NCI-H2196 treated with DMSO at 0.1 percent for 48 hours (cell line): ENCODE results near the gene TNIP1.

Experiments
- DNase-seq: peaks from one replicate; lab custom pipeline; 2025; ENCODE audit not compliant: unreplicated experiment; lab: John Stamatoyannopoulos, UW

Gene TNIP1

DNA sequence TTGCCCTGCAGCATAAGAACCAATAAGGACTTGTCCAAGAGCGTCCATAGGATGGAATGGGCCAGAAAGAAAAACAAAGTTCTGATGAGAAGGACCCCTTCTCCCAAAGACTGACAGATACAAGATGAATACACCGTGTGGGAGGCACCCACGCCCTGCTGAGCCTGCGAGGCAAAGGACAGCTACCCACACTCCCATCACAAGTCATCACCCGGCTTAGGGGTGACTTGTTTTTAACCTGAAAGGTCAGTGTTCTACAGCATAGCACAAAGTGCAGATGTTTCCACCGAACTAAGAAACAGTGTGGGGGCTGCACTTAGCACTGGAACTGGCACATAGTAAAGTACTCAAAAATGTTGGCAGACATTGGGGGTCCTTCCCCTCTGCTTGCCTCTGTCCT is 13.9 kb downstream of the TNIP1 start:
- no peak for DNase-seq

DNA sequence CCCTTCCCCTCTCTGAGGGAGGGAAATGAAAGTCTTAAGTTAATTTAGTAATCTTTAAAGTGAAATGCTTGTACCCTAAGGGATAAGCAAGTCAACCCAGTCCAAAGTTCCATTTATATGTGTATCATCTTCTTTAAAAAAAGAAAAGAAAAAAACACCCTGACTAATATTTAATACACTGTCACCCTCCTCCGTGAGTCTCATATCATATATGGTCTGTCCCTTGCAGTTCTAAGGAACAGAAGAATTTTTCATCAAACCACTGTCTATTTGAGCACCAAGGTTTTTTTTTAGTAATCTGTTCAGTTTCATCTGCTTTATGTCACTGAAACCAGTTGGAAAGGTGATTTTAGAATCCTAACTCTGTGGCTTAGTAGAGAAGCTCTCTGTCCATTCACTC is 15.2 kb downstream of the TNIP1 start:
- no peak for DNase-seq

DNA sequence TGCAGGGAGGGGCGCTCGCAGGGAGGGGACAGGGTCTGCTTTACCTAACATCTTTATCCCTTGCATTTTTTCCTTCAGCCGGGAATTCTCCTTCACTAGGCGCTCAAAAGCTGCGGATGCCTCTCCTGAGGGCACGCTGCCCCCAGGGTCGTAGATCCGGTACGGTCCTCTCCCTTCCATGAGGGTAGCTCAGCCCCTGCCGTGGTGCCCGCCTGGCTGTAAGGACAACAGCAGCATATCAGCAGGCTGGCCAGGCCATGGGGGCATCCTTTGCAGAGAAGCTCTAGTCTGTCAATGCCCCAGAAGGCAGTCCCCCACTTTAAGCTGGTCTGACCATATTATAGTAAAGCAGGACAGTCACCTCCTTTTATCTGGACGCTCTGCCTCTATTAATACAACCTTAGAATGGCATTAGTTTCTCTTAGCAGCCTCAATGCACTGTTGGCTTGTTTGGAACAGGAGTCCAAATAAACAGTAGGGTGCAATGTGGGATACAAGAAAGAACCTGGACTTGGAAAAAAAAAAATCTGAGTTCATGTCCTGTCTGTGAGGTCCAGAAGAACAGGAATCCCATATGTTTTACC is 15.8 kb downstream of the TNIP1 start:
- DNase-seq = no peak

DNA sequence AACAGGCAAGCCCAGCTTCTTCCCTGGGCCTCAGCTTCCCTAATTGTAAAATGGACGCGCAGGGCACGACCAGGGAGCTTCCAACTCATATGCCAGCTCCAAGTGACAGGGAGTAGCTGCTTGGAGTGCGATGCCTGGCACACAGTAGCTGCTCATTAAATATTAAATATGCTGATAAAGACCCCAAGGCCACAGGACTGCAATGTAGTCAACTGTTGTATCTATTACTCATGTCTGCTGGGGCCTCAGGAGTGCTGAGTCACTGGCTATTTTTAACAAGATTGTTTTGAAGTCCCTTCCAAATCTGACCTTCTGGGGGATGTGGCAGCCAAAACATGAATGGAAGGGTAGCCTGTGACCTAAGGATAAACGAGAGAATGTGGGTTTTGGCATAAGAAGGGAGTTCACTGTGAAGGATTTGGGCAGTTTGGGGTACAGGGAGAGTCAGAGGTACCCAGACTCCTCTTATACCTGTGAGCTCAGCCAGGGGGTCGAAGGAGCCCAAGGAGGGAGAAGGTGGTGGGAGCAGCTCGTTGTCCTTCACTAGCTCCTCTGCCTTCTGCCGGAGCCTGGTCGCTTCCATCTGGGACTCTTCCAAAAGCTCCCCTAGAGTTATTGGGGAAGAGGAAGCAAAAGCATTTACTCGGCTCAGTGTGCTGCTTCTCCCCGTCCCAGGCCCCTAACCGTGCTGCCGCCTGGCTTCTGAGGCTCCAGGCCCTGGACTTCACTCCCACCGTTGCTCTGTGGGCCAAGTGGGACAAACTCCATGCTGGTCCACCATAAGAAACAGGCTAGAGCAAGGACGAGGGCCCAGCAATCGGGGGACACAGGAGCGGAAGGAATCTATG is 17.5 kb downstream of the TNIP1 start:
- DNase-seq = no peak

DNA sequence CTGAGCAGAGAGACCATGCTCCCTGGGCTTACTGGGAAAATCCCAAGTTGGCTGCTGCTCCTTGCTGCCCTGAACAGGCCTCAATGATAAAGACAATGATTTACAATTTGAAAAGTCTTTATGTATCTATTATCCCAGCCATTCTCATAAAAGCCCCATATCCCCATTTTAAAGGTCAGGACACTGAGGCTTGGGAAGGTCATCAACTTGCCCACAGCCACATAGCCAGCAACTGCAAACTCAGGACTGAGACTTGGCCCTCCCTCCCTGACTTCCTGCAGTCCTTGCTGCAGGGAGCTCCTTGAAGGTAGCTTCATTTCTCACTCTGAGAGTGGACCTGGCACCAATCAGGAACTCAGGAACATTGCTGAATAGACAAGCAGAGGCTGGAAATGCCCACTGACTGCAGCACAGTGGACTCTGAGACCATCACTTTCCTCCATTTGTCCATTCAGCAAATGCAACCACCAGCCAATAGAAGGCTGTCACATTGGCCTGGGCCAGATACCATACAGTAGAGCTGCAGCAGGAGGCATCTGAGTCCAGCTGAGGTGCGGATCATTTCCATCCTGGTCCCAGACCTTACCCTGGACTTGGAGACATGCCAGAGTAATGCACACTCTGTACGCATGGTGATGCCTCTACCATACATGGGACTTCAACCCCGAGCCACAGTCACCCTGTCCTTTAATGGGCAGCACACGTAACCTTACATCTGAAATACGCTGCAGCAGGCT is 18.3 kb downstream of the TNIP1 start:
- no peak for DNase-seq

DNA sequence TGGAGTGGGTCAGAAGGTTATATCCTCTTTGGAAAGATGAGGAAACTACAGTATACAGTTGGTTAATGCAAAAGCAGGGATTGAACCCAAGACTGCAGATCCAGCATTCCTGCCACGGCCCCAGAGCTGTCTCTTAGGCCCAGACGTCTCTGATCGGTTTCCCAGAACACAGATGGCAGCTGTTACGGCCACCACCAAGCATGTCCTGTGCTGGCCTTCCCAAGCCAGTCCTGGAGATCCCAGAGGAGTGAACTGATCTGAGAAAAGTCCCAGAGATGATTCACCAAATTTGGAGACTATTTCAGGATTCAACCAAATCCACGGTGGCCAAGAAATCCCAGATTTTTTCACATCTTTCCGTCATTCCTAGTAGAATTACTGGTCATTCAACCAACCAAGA is 20.1 kb downstream of the TNIP1 start:
- DNase-seq = no peak

DNA sequence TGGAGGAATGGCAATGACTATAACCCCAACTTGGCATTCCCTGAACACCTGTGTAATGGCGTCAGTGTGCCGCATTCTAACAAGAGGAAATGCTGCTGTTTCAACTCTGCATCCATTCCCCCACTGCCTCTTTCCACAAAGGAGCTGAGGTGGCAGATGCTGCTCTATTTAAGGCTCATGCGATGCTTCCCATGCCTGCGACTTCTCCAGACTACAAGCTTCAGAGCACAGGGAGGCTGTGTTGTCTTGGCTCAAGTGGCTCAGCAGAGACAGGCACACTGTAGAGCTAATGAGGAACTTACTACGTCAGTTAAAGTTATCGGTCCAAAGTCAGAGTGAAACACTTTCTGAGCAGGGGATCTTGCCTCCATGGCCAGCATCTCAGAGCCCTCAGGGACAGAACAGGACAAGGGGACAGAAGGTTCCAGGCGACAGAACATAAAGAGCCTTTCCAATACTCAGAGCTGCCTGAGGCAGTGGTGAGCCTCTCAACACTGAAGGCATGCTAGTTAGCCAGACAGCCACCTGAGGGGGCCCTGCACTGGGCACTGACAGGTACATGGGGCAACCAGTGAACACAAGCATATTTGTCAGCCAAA is 21.8 kb downstream of the TNIP1 start:
- no peak for DNase-seq

DNA sequence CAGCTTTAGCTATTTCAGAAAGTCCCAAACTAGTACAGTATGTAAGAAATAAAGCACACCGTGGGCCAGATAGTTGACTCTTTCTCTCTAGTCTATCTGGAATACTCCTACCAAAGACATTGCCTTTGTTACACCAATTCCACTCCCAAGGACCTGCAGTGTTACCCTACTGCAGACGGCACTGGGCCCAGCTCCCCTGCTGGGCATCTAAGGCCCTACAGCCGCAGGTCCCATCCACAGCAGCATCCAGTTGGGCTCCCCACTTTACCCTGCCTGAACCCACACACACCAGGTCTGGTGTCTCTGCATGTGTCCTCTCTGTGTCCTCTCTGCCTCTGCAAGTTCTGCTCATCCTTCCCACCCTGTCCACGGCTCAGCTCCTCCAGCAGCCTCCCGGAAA is 22.5 kb downstream of the TNIP1 start:
- no peak for DNase-seq

DNA sequence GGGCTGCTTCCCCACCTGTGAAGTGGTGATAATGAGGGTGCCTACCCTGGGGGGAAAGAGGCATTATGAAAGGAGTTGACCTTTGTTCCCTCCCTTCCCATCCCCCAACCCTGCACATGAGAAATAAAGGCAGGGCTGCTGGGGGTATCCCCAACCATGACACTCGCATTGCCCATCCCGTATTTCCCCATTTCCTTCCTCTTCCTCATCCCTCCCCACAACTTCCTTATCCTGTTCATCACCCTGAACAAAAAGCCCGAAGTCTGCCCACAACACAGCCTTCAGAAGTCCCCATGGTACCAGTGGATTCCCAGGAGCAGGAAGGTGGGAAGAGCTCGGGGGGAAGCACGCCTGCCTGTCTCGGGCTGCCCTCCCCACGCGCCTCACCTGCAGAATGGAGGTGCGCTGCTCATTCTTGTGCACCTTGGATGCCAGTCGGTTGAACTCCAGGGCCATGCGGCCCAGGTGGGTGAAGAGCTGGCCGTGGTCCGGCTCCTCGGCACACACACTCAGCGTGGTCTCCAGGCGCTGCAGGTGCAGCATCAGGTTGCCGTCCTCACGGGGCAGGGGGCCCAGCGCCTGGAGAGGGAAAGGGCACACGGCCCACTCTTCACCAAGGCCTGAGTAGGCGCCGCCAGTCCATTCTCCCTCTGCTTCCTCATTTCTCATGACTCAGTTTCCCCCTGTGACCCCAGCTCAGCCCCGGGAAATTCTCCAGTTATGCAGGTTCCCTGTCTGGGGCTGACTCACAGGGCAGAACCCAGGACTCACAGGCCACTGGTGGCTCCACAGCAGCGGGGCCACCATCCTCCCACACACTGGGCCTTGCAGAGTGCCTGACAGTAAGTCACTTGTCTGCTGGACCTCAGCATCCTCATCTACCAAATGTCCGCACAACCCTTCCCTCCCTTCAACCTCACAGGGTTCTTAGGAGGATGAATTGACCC is 24.2 kb downstream of the TNIP1 start:
- DNase-seq = no peak

DNA sequence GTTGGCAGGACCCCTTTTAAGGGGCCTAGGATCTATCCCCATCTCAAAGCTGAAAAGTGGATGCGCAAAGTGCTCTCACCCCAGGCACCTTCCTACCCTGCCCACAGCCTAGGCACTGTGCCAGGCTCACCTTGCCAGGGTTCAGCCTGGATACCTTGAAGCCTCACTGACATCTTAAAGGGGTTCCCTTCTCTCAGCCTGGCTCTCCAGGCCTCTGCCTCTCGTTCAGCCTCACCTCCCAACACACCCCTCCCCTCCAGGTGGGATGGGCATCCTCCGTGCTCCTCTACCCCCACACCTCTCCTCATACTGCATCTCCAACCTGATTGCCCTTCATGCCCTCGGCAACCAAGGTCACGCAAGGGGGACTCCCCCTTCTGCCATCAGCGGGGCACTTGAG is 25.5 kb downstream of the TNIP1 start:
- DNase-seq = no peak

DNA sequence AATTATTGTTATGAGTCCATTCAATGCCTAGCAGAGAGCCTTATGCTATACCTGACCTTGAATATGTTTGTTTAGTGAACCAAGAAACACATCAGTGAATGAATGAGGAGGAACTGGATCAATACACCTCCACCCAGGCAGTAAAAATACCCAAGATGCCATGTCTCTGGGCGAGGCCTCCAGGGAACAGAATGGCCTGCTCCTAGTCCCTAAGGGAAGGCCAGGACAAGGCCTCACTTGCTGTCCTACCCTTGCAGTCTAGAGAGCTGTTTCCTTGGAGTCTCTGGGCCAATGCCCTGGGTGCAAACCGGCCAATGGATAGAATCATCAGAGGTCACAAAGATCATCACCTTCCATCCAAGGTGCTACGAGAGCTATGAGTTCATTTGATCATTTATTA is 26.1 kb downstream of the TNIP1 start:
- DNase-seq = no peak

DNA sequence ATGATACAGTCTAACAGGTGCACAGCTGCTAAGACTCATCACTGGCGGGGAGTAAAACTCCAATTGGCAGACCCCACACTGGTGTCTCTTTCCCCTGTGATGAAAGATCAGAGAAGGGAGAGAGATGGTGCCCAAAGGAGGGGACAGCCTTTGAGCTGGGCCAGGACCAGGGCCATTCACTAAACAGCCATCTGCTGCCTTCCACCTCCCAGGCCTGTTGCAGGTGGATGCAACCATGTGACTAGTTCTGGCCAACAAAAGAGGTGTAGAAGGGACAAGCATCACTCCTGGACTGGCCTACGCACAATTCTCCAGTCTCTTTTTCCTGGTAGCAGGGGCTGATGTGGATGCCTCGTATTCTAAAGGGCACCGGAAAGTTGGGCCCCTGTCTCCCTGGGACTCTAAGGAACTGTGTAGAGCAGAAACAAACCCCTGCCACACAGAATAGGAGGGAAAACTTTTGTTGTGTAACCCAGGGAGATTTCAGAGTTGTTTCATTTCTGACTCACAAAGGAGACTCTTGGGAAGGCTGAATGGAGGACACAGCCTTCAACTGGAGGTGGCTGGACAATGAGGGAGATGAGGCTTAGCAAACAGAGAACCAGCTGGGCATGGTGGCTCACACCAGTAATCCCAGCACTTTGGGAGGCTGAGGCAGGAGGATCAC is 26.9 kb downstream of the TNIP1 start:
- no peak for DNase-seq

DNA sequence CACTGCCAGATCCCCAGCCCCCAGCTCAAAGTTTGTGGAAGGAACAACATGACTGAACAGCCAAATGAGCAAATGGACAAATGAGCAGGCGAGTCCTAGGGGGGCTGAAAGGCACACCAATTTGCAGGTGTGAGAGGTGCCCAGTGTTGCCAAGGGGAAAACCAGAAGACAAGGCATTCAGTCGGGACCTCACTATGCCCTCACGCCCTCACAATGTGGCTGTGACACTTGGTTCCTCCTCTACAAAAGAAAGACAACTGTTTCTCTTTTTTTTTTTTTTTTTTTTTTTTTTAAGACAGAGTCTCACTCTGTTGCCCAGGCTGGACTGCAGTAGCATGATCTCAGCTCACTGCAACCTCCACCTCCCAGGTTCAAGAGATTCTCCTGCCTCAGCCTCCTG is 28.0 kb downstream of the TNIP1 start:
- DNase-seq = no peak

DNA sequence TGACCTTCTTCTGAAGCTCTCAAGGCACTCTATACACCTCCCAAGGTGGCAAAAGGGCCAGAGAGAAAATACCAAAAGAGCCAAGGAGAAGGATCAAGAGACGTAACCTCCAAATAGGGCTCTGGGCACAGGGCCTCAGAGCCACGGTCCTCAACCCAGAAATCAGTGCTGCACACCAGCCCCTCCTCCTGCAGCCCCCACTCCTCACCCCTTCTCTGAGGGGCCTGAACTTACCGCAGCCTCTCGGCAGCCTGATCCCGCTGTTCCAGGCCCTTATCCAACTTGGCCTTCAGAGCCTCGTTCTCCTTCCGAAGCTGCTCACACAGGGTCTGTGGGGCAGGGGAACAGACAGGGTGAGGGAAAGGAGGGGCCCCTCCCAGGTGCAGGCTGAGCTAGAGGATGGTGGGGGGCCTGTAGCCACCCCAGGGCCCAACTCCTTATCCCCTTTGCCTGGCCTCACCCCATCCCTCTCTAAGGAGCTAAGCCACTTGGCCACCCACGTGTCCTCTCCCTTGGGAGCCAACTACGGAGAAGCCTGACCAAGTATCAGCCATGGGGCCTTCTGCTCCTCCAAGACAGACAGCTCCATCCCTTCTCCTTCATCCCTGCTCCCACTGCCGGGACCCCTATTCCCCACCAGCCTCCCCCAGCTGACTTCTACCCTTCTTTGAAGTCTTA is 28.8 kb downstream of the TNIP1 start:
- DNase-seq = no peak

DNA sequence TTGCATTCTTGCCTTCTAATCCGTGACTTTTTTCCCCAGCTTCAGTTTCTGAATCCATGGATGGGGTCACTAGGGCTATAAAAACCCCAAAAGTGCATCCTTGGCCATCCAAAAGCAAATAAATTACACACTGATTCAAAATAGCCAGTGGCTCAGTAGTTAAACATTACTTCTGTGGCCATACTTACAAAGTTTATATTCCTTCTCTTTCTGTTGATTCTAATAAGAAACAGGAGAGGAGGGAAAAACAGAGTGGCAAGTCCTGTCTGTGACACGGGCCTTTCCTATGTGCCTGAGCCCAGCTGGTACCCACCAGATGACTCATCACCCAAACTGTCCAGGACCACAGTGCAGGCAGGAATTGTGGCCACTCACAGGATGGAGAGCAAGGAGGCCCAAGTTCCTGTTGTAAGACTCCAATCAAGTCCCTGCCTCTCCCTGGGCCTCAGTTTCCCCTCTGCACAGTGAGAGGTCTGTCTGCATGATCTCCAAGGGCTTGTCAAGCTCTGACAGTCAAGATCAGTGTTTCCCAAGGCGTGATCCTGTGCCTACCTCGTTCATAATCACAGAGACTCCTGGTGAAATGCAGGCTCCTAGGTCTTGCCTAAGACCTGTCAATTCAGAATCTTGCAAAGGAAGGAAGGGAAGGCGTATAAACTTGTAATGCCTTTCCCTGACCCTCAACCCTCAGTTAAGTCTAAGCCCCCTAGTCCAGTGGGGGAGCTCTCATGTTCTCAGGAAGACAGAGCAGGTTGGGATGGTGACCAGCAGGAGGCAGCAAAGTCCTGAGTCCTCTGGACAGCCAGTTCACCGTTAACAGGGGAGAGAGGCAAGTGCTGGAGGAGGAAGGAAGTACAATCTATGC is 29.5 kb downstream of the TNIP1 start:
- peak; percentile 8 for DNase-seq

DNA sequence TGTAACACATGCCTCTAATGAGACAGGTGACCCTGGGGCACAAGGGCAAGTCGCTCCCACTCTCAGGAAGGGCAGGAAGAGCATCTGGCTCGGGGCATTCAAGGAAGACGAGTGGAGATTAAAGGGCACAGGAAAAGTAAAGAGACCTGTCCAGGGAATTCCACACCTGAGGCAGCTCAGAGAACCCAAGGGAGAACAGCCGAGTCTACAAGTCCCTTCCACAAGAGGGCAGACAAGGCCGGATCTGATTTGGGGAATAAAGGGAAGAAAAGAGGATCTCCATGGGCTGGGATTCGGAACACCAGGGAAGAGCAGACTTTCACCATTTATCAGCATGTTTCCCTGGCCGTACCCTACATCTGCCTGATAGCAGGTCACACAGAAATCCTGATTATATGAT is 32.3 kb downstream of the TNIP1 start:
- no peak for DNase-seq

DNA sequence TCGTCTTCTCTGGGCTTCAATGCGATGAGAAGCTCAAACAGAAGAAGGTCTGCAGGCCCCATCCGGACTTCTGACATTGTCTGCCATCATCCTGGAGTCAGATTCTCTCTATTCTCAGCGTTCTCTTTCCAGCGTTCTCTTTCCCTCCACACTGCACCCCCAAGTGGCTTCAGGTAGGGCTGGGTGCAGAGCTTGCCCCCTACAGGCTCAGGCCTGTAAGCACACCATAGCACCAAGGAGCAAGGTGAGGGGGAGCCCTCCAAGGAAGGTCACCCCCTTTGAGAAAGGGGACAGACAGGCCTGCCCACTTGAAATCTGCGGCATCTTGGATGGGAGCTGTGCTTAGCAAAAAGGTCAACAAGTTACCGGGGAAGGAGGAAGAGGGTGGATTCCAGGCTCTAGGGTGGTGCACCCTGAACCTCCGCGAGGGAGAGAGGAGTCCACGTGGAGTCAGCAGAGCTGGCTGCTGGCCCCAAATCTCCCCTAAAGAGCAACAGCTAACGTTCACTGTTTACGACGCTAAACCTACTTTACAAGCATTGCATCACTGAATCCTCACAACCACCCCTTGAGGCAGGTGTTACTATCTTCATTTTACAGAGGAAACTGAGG is 32.9 kb downstream of the TNIP1 start:
- no peak for DNase-seq

DNA sequence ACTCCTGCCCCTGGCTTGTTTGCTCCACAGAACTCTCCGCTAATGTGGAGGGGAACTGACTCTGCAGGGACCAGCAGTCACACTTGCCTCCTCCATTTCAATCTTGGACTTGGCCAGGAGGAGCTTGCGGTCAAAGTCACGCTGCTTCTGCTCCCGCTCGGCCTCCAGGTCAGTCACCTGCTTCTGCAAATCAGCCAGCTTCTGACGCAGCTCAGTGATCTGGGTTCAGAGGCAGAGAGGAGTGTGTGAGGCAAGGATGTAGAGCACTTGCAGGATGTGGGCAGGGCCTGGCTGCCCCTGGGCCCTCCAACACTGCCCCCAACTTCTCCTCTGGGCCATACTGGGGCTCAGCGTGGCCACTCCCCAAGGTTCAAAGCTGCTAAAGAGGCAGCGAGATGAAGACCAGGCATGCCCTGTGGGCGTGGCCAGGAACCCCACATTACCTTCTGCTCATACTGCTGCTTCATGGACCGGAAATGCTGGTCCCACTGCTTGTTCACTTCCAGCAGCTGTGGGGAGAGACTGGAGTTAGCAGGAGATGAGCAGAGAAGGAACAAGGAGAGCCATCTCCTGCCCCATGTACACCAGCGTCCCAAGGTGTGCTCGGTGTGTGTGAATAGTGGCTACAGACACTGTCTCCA is 38.3 kb downstream of the TNIP1 start:
- no peak for DNase-seq
